ENCODE data around the gene MANBA. TPM values are rescaled to one million over a fixed set of nuclear protein-coding genes. Genes with fewer than 3 reads are reported as not detected.

The MANBA gene

DNA sequence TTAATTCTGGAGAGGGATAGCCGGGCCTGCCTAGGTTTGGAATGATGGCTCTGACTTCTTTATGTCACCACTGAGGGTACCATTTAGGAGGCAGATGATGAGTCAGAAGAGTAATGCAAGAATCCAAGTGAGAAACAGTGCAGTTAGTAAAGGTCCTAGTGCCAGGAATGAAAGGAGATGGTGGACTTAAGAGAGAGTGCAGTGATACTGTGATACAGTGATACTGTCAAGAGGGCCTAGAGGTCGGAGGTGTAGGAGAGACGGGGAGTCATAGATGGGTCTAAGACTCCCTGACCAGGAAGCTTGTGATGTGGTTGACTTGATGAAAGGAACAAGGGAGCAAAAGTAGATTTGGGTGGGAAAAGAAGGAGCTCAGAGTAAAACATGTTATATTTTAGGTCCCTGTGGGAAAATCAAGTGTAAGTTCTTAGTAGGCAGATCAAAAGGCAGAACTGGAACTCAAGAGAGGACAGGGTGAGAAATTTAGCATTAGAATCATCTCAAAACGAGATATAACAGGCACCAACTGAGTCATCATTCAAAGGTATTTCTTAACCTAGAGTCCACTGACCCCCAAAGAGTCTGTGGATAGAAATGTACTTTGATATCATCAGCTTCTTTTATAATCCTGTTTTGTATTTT lies 174.6 kb downstream of the MANBA start:
- no peaks in the 10 kb centered on the region for H3K4me1 ChIP-seq (ENCODE audit: control insufficient read depth, insufficient read depth, low read length)
- no peak overlapping the region for H3K9ac ChIP-seq (ENCODE audit: low read depth, low read length)
- no peaks in the 10 kb centered on the region for H3K27me3 ChIP-seq (ENCODE audit: control insufficient read depth, insufficient read depth, low read length)
- no peaks in the 10 kb centered on the region for H3K9me3 ChIP-seq (replicated peaks; ENCODE audit: low read length)
- H3K4me3 ChIP-seq (ENCODE audit: low read length) = no peak overlapping the region
- H3K36me3 ChIP-seq (ENCODE audit: insufficient read depth, low read length) = peaks cover 35% of the 10 kb centered on the region
- no peak overlapping the region for H3K4me2 ChIP-seq (ENCODE audit: low read length)

DNA sequence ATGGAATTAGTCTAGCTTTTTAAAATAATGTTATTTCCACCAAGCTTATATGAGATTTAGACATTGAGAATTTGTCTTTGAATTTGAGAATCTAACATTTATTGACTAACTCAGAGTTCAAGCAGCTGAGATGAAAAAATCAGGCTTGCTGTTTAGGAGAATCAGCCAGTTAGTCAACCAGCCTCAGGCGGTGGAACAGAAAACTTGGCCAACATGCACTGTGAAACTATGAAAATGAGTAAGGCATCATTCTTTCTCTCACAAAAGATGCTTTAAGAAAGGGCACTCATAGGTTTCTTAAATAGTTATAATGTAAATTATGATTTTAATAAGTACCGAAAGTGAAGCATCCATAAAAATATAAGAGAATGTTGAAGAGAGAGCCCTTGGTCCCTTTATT lies 175.4 kb downstream of the MANBA start:
- no peak overlapping the region for H3K9ac ChIP-seq (ENCODE audit: low read depth, low read length)
- H3K36me3 ChIP-seq (ENCODE audit: insufficient read depth, low read length) = peaks cover 36% of the 10 kb centered on the region
- H3K27me3 ChIP-seq (ENCODE audit: control insufficient read depth, insufficient read depth, low read length) = no peaks in the 10 kb centered on the region
- no peaks in the 10 kb centered on the region for H3K4me1 ChIP-seq (ENCODE audit: control insufficient read depth, insufficient read depth, low read length)
- H3K9me3 ChIP-seq (replicated peaks; ENCODE audit: low read length) = no peaks in the 10 kb centered on the region
- no peak overlapping the region for H3K4me3 ChIP-seq (ENCODE audit: low read length)
- H3K4me2 ChIP-seq (ENCODE audit: low read length) = no peak overlapping the region

GRCh38 chr4:102584091-102584490 lies 176.7 kb downstream of the MANBA start:
- Histone ChIP-seq H3K9me3 (replicated peaks; ENCODE audit: low read length) (no peaks in the 10 kb centered on the region), H3K27me3 (ENCODE audit: control insufficient read depth, insufficient read depth, low read length) (no peaks in the 10 kb centered on the region), H3K4me1 (ENCODE audit: control insufficient read depth, insufficient read depth, low read length) (no peaks in the 10 kb centered on the region), H3K9ac (ENCODE audit: low read depth, low read length) (no peak overlapping the region), H3K36me3 (ENCODE audit: insufficient read depth, low read length) (peaks cover 44% of the 10 kb centered on the region), H3K4me2 (ENCODE audit: low read length) (no peak overlapping the region), H3K4me3 (ENCODE audit: low read length) (no peak overlapping the region)

Small RNAs within 50 kb of the gene (small RNA-seq; reads per million reads assigned to genes)
- not detected for gene AC018797.1
